T47D (cell line): ENCODE measurements around the gene PELI2.

ENCODE experiments used
- DNase-seq, 2 experiments: peaks; one replicate each; pipeline versions ENCODE4 v3.0.0 to v3.0.0-alpha.2; 2011 to 2012; ENCODE audit warnings: low read depth in 1 of 2, low spot score in 1 of 2
- JUND ChIP-seq: IDR thresholded peaks from 2 replicates; pipeline ENCODE4 v1.6.1; 2012; ENCODE audit warnings: low read depth
- in situ Hi-C: cut with HindIII; loops from 2 replicates; pipeline ENCODE4 v1.10.0; 2016; ENCODE audit warnings: low sequenced_read_pairs, low pct_unique_long_range_greater_than_20kb

Gene PELI2

DNA sequence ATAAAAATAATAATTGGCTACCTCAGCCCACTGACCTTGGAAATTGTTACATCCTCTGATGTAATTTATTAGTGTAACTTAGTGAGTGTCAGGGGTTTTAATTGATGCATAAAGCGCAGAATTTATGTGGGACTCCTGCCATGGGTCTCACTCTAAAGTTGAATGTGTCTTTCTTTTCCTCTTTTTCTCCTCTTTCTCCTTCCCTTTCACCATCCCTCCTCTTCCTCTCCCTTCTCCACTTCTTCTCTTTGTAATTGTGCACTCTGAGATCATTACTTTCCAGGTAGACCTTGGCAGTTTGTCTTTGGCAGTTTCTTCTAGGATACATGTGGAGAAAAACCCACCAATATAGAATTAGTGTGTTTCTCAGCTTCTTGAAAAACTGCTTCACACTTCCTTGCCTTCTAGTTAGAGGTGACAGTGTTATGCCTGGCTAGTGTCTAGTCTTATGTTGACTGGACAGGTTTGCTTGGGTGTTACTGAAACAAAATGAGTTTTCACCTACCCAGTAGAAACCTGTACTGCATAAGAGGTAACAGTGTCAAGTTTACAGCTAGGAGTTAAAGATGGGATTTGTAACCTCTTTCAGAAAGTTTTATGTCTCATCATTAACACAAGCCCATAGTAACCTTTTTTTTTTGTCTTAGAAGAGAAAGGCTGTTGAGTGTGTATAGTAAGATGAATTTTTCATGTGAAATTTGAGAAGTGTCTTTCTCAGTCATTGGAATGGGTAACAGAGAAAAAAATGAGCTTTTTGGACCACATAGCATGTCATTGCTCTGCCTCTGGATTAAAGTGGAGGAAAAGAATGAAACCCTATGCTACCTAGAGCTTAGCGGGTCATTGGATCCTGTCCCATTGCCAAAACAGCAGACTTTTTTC lies 18.6 kb downstream of the PELI2 start:
- in situ Hi-C loops = no loop called here
- TF ChIP-seq JUND = no peak
- no peak for DNase-seq

DNA sequence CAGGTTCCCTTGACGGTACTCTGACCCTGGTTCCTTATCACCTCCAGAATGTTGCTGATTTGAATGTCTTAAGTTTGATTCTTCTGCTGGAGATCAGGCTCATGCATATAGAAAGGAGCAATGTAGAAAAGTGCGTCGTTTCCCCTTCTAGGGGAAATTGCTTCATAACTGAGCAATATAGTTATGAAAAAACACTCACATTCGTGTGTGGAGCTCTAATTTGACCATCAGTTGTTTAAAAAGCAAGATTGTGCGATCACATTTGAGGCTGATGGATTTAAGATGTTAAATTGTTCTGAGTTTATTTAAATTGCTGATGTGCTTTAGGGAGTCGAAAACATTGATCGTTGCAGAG lies 19.2 kb downstream of the PELI2 start:
- in situ Hi-C loops = no loop called here
- TF ChIP-seq JUND = no peak
- DNase-seq = no peak

DNA sequence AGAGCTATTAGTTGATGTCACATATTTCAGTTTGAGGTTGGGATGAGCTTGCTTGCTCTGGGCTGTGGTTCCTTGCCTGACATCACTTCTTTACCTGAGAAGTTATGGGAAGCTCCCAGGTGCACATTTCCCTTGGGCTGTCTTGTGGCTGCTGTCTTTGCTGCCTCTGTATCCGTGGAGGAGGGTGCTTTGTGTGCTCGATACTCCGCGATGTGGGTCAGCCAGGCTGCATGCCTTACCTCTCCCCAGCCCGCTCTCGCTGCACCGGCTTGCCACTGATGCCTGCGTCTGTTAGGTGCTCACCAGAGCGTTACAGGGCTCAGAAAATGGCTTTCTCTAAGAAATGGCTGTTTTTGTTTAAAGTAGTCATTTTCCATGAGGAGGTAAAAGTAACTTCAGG lies 19.6 kb downstream of the PELI2 start:
- TF ChIP-seq JUND = no peak
- in situ Hi-C loops = no loop called here
- DNase-seq = no peak

DNA sequence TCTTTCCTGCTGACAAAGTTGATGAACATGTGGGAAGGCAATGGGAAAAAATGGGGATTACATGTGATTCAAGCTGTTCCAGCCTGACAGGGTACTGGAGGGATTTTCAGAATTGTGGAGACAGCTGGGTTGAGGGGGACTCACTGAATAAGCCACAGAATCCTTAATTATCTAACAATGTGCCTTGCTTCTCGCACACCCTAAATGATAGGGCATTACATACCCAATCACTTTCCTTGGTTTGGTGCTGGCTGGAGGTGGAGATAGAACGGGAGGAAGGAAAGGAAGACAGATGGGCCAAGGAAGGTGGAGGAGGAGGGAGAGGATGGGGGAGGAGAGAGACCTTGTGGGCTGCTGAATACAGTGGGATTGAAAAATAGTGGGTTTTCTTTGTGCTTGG lies 20.7 kb downstream of the PELI2 start:
- in situ Hi-C loops = no loop called here
- TF ChIP-seq JUND = no peak
- DNase-seq = no peak

DNA sequence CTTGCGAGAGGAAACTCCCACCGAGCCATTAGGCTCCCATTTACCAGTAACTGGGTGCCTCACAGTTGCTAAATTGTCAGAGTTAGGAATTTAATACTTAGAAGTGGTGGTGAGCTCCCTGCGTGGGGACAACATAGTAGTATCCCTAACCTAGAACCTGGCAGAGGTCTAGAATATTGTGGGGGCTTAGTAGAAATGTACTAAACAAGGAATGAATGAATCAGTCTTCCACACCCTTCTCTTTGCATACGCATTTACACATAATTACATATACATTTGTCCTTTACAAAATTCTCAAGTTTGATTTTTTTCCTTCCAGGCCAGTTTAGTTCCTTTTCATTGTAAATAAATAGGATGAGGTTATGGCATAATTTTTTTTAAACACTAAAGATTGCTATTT lies 24.1 kb downstream of the PELI2 start:
- in situ Hi-C loops = no loop called here
- DNase-seq = no peak
- no peak for TF ChIP-seq JUND

DNA sequence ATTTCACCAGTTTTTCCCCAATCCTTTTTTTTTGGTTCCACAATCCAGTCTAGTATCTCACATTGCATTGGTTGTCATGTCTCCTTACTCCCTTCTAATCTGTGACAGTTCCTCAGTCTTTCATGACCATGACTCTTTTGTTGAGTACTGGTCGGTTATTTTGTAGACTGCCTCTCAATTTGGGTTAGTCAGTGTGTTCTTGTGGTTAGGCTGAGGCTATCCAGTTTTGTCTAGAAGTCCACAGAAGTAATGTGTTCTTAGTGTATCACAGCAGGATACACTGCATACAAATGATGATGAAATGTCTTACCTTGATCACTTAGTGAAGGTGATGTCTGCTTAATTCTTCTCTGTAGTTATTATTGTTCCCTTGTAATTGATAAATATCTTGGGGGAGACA lies 24.8 kb downstream of the PELI2 start:
- DNase-seq = no peak
- in situ Hi-C loops = no loop called here
- no peak for TF ChIP-seq JUND

DNA sequence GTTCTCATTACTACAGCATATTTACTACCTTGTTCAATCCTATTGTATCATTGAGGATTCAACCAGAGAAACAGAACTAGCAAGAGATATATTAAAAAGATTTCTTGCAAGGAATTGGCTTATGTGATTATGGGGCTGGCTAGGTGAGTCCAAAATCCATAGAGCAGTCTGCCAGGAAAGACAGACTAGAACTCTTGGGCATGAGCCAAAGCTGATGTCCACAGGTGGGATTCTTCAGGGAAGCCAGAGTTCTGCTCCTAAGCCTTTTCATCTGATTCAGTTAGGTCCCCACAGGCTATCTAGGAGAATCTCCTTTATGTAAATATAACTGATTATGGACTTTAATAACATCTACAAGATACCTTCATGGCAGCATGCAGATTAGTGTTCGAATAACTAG lies 26.0 kb downstream of the PELI2 start:
- in situ Hi-C loops = no loop called here
- DNase-seq = no peak

DNA sequence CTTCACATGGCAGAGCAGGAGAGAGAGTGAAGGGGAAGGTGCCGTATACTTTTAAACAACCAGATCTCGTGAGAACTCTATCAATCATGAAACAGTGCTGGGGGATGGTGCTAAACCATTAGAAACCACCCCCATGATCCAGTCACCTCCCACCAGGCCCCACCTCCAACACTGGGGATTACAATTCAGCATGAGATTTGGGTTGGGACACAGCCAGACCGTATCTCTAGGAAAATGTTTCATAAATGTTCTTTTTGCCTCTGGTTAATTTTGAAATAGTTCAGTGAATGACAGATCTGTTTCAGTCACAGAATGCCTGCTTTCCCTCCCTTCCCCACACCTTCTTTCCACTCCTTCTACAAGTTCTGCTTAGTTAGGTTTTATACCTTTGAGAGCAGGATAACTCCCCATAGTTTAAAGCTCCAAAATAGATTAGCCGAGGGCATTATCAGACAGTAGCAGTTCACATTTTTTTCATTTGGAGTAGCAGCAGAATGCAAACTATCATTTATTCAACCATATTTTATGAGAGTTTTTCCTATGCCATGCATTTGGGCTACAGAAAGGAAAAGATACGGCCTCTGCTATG lies 27.1 kb downstream of the PELI2 start:
- no peak for TF ChIP-seq JUND
- no peak for DNase-seq
- in situ Hi-C loops = no loop called here

More for the DNA sequence above, 26.0 kb downstream of the PELI2 start:
- no peak for TF ChIP-seq JUND

DNA sequence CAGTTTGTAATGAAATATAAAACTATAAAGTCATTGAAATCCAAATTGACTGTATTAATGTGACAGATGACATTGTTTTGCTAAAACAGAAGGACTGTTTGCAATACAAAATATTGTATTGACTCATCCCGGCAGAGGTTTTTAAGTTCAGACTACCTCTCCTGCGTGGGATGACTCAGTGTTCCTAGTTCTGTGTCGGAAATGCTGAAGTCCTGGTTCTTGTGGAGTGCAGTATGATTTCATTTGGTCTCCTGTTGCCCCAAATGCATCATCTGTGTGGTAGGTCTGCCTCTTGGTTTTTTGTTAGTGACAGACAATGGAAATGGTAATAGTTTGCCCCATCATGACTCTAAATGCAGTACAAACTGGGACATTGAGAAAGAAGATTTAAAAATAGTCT lies 27.8 kb downstream of the PELI2 start:
- in situ Hi-C loops = no loop called here
- no peak for DNase-seq
- no peak for TF ChIP-seq JUND

DNA sequence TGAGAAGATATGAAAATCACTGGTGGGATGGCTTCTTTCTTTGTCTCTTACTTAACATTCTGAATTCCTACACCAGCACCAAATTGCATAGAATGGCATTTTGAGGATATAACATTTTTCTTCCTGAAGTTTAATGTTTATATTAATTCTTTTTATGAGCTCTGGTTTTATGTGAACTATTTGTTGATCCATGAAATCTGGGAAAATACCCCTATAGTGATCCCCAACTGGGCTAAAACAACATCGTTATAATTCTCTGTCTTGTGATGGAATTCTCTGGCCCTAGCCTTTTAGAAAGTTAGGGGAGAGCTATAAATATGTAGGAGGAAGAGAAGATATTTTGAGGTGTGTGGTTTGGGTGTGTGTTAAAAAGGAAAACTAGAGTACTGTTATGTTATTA lies 29.2 kb downstream of the PELI2 start:
- no peak for TF ChIP-seq JUND
- DNase-seq = no peak
- in situ Hi-C loops = no loop called here

DNA sequence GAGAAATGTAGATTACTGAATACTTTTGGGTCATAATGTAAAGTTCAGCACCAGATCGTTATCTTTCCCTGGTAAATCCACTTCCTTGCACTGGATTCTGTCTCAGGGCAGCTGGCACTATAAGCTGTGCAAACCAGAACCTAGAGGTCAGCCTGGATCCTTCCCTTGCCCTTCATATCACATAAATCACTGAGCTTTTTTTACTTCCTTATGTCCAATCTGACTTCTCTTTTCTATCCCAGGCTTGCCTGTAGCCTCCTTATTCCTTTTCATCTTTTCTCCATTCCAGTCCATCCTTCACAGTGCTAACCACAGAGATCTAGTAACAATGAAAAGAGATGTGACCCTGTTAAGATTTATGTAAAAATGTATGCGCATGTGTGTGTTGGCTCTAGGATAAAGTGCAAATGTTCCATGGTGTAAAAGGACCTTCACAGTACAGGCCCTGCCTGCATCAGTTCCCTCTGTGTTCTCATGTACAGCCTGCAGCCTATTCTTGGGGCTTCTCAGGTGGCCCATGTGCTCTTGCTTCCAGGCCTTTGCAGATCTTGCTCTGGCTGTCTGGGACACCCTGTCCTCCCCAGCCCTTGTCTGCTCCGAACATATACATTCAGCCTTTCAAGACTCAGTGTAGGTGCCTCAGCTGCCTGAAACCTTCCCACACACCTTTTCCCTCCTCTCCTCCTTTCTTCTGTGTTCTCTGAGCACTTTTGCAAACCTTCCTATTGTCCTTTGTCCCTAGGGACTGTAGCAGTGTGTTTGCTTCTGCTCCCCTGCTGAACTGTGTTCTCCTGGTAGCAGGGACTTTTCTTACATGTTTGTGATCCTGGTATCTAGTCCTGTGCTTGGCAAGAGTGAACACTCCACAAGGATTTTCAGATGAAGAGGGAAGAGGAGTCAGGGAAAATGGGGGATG lies 30.0 kb downstream of the PELI2 start:
- DNase-seq = no peak
- in situ Hi-C loops = no loop called here
- no peak for TF ChIP-seq JUND

DNA sequence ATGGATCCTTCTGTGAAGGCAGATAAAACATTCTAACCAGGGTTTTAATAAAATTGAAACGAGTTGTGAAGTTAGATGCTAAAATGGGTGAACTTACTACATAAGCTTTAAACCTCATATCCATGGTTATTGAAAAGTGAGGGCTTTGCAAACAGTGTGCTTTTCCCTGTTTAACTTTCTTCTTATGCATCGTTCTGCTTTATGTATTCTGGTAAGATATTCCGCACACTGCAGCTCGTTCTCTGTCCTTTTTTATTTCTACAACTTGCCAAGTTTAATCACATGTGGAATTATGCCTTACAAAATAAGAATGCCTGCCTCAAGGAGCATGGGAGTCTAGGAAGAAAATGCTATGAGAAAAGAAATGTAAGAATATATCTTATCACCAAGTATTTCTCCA lies 30.9 kb downstream of the PELI2 start:
- no peak for DNase-seq
- no peak for TF ChIP-seq JUND
- in situ Hi-C loops = no loop called here

DNA sequence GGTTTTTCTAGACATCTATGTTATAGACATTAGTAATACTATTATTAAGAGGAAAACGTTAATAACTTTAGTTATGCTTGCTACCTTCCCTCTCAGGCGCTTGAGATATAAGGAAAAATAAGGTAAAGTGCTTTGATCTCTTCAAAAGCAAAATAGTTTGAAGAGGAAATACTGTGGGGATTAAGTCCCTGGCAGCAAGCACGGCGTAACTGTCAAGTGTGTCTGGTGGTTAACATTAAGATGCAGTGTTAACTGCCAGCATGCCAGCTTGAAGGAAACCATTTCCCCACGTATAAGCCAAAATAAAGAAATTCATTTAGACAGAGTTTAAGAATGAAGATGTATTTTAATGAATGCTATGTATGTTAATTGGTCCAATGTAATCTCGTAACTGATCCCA lies 31.8 kb downstream of the PELI2 start:
- TF ChIP-seq JUND = no peak
- in situ Hi-C loops = no loop called here

More for the DNA sequence above, 31.8 kb downstream of the PELI2 start:
- no peak for DNase-seq
